Measurements from ENCODE around the gene EXD3. TPM values are rescaled to one million over a fixed set of nuclear protein-coding genes. Genes with fewer than 3 reads are reported as not detected.

EXD3 gene
- total and polyA plus RNA-seq, 9 of the 15 experiments (the other 6 are each of a cell fraction or from before 2014, with no cell fraction given), result 0.29 to 12.5 (median 3.9) TPM

DNA sequence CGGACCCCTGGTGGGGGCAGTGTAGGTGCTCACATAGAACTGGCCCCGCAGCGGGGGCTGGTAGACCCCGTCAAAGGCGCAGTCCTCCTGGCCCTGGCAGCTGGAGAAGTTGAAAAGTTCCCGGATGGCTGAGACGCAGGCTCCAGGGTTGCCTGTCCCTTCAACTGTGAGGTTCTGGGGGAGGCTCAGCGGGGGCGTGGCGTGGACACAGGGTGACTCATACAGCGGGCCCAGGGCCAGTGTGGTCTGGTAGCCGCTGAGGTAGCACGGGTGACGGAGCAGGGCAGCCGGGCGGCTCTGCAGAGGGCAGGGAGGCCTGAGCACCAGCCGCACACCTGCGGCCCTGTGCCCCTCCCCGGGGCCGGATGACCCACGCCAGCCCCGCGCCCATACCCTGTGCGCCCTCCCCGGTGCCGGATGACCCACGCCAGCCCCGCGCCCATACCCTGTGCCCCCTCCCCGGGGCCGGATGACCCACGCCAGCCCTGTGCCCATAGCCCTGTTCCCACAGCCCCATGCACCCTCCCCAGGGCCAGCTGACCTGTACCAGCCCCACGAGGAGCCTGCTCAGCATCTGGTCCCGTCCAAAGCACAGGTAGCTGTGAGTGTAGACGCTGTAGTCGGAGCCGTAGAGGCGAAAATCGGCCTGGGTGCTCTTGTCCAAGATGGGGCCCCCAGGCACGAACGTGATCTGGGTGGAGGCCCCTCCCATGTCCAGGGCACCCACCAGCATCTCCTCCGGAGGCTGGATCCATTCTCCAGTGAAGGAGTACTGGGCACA lies 13.2 kb upstream of the EXD3 start (continued):
- TF ChIP-seq CREB5 (CRISPR knock-in tag; IDR thresholded peaks at IDR 0.05) (no peak), STAG1 (CRISPR knock-in tag; IDR thresholded peaks at IDR 0.05; ENCODE audit: borderline replicate concordance) (no peak), ZNF668 (CRISPR knock-in tag; IDR thresholded peaks at IDR 0.05) (no peak)

DNA sequence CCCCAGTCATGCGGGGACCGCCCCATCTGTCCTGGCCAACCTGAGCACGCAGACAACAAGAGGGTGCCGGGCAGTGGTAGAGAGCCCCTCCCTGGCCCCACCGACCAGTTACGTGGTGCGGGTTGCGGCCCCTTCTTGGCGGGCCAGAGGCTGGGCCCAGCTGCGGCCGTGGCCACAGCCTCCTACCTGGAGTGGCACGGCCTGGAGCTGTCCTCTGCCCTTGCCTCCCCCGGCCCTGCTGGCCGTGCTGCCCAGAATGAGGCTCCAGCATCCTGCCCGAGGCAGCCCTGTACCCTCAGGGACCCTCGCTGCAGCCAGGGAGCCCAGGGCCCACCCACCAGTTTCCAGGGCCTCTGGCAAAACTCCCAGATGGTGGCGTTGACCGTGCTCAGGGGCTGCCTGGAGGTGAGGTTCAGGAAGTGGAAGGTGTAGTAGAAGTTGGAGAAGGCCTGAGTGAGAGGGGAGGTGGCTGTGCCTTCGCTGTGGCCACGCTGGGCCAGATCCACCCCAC lies 12.5 kb upstream of the EXD3 start:
- in situ Hi-C loops (cut with MboI) (no loop called here), intact Hi-C loops (cut with micrococcal nuclease) (no loop called here)
- Histone ChIP-seq H3K9me1 (ENCODE audit: control insufficient read depth, insufficient read depth, low read length) (no peaks in the 10 kb centered on the region), H3K9ac (ENCODE audit: insufficient read depth in 1 of 2, low read depth in 2 of 2, low read length in 2 of 2) (peak overlapping the region; percentile 69 to 91), H3K4me3 (no peak overlapping the region; the same call in 1 of the 2 replicates), H3K9me3 (replicated peaks; ENCODE audit: control insufficient read depth, insufficient read depth, low read depth, low read length) (no peaks in the 10 kb centered on the region), H3K36me3 (ENCODE audit: control insufficient read depth, insufficient read depth, low read length) (no peaks in the 10 kb centered on the region), H3K27me3 (ENCODE audit: control insufficient read depth in 2 of 2, insufficient read depth in 2 of 2, low read length in 2 of 2) (no peaks in the 10 kb centered on the region), H3K79me2 (ENCODE audit: control insufficient read depth, insufficient read depth, low read length) (no peaks in the 10 kb centered on the region), H3K27ac (ENCODE audit: extremely low read depth, low read depth, low read length) (peak overlapping the region; percentile 78; the same call in 2 of the 3 replicates), H3K4me1 (replicated peaks in 1 of 2; ENCODE audit: control insufficient read depth in 2 of 2, insufficient read depth in 2 of 2, low read length in 2 of 2) (peaks cover 14 to 84% of the 10 kb centered on the region in 2 experiments; a peak in 4 of 5 replicates), H2AFZ (ENCODE audit: low read depth, low read length) (peak overlapping the region; percentile 74), H3K4me2 (ENCODE audit: insufficient read depth, low read length) (peak overlapping the region; percentile 50), H4K20me1 (replicated peaks; ENCODE audit: control insufficient read depth, insufficient read depth, low read length) (no peaks in the 10 kb centered on the region)
- CTCF ChIA-PET (ENCODE audit: low intra/inter-chr PET ratio), result no interaction called here
- ATAC-seq (no peak), DNase-seq (ENCODE audit: extremely low read depth in 1 of 4, low spot score in 3 of 4) (no peak), FAIRE-seq (no peak)
- POLR2A ChIA-PET, result interaction anchor here (0.7 to 3.5 kb wide), 4 partner anchors 8 to 207 kb away, joined by 3 to 21 read pairs (median 4); partner anchors contain the start of genes EXD3 and NOXA1
- BruUV-seq (replicated peaks), result no TSS peak
- TF ChIP-seq, protein P1, sequence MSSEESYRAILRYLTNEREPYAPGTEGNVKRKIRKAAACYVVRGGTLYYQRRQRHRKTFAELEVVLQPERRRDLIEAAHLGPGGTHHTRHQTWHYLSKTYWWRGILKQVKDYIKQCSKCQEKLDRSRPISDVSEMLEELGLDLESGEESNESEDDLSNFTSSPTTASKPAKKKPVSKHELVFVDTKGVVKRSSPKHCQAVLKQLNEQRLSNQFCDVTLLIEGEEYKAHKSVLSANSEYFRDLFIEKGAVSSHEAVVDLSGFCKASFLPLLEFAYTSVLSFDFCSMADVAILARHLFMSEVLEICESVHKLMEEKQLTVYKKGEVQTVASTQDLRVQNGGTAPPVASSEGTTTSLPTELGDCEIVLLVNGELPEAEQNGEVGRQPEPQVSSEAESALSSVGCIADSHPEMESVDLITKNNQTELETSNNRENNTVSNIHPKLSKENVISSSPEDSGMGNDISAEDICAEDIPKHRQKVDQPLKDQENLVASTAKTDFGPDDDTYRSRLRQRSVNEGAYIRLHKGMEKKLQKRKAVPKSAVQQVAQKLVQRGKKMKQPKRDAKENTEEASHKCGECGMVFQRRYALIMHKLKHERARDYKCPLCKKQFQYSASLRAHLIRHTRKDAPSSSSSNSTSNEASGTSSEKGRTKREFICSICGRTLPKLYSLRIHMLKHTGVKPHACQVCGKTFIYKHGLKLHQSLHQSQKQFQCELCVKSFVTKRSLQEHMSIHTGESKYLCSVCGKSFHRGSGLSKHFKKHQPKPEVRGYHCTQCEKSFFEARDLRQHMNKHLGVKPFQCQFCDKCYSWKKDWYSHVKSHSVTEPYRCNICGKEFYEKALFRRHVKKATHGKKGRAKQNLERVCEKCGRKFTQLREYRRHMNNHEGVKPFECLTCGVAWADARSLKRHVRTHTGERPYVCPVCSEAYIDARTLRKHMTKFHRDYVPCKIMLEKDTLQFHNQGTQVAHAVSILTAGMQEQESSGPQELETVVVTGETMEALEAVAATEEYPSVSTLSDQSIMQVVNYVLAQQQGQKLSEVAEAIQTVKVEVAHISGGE (CRISPR knock-in tag; IDR thresholded peaks at IDR 0.05), result 0 out of 6 replicates have a peak, but pooled peaks of 1 of the 3 experiments have one; percentile 13
- TF ChIP-seq ZNF395 (CRISPR knock-in tag; IDR thresholded peaks at IDR 0.05) (peak; percentile 15; the same call in 1 of the 2 replicates), MED1 (CRISPR knock-in tag; IDR thresholded peaks at IDR 0.05; ENCODE audit: borderline replicate concordance) (no peak)
- 71% methylated on average over 12 of the region's 20 CpGs for WGBS (ENCODE audit: insufficient coverage, low coverage, missing lambda C conversion rate)
